Duodenal mucosa (tissue), 2 donors: Measurements from ENCODE around the gene EXOC2.

Experiments used
- H3K27ac ChIP-seq: one replicate; pipeline ENCODE4 v1.7.0; 2013; ENCODE audit warnings: low read depth, low read length
- H3K27me3 ChIP-seq, 2 donors: one replicate each; pipeline ENCODE4 v1.7.0; 2013; ENCODE audit warnings: low read length in 2 of 2, control low read depth in 1 of 2; ENCODE audit not compliant: insufficient read depth in 2 of 2, control insufficient read depth in 1 of 2
- H3K36me3 ChIP-seq, 2 donors: one replicate each; pipeline ENCODE4 v1.7.0; 2013; ENCODE audit warnings: low read length in 2 of 2, control low read depth in 1 of 2; ENCODE audit not compliant: insufficient read depth in 2 of 2, control insufficient read depth in 1 of 2
- H3K4me1 ChIP-seq, 2 donors: one replicate each; pipeline ENCODE4 v1.7.0; 2013; ENCODE audit warnings: low read length in 2 of 2, control low read depth in 1 of 2; ENCODE audit not compliant: insufficient read depth in 2 of 2, control insufficient read depth in 1 of 2
- H3K4me3 ChIP-seq, 2 donors: one replicate each; pipeline ENCODE4 v1.7.0; 2013; ENCODE audit warnings: low read length in 2 of 2, low read depth in 1 of 2
- H3K9ac ChIP-seq, 2 donors: one replicate each; pipeline ENCODE4 v1.7.0; 2013; ENCODE audit warnings: low read length in 2 of 2, low read depth in 1 of 2
- H3K9me3 ChIP-seq, 2 donors: one replicate each; pipeline ENCODE4 v1.7.0; 2013; ENCODE audit warnings: low read length in 2 of 2, control low read depth in 1 of 2; ENCODE audit not compliant: control insufficient read depth in 1 of 2

The EXOC2 gene

DNA sequence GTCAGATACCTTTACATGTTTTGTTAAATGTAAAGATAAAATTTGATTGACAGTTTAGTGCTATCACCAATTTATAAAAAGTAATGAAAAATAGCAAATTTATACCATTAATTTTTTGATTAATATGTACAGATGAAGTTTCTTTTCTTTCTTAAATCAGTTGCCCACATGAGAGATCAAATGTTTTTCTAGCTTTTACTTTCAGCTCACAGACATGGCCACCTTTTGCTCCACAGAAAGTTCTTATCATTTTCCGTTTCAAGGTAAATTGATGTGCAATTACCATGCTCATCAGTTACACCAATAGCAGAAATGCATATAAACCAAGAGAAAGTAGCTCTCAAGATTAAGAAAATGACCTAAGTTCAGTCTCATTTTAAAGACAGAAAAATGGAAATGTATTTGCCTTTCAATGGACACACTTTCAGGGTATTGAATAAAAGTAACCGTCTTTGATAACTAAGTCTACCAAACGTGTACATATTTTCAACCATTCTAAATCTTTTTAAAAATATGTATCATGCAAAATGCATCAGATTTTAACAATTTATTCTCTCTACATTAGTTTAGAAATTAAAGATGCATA is 16.6 kb upstream of the EXOC2 start:
- Histone ChIP-seq H3K9me3 (no peaks in the 10 kb centered on the region), H3K9ac (no peak overlapping the region), H3K27me3 (no peaks in the 10 kb centered on the region), H3K4me1 (peaks cover 6 to 17% of the 10 kb centered on the region in 2 donors), H3K36me3 (no peaks in the 10 kb centered on the region), H3K27ac (no peak overlapping the region), H3K4me3 (no peak overlapping the region)

DNA sequence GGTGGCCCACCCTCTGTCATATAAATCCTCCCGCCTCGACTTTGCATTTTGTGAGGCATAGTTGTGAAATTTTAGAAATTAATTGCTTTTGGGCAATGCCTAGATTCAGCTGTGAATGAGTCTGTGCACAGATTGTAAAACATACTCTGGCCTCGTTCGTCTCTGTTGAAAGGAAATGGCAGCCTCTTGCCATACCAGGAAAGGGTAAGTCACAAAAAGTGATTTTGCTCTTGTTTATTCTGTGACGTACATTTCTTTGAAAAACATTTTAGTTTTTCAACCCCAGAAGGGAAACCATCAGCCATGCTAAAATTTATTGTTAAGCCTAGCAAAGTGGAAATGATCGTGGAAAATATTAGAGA is 15.3 kb upstream of the EXOC2 start:
- Histone ChIP-seq H3K4me1 (peaks cover 6 to 17% of the 10 kb centered on the region in 2 donors), H3K9ac (no peak overlapping the region), H3K27ac (no peak overlapping the region)

DNA sequence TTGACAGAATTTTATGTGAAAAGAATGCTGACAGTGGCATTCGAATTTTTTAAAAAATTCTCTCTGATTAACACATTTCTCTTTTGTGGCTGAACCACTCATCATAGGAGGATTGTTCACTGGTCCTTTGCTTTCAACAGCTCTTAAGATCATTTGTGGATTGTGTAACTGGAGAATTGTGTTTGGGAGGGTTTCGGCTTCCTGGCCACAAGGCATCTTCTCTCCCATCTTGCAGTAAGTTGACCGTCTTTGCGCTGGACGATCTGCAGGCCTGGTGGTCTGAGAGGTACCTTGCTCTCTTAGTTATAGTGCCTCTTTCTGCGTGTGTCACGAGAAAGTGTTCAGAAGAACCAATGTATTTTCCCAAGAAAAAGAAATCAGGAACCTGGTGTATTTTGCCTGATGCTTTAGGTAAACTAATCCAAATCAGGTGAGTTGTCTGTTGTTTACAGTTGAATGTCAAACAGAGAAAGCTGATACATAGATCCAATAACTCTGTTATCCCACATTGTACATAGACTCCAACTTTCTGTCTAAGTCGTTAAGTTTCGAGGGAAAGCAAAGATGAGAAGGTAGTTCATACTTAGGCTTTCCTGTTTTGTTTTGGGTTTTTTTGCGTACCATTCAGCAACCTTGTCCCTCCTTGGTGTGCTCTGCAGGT is 14.8 kb upstream of the EXOC2 start:
- H3K36me3 ChIP-seq = no peaks in the 10 kb centered on the region
- H3K27me3 ChIP-seq = peaks cover 3 to 4% of the 10 kb centered on the region in 2 donors
- no peaks in the 10 kb centered on the region for H3K9me3 ChIP-seq
- no peak overlapping the region for H3K9ac ChIP-seq
- no peak overlapping the region for H3K4me3 ChIP-seq
- peaks cover 6 to 17% of the 10 kb centered on the region in 2 donors for H3K4me1 ChIP-seq
- H3K27ac ChIP-seq = no peak overlapping the region

More for the DNA sequence above, 15.3 kb upstream of the EXOC2 start:
- Histone ChIP-seq H3K4me3 (no peak overlapping the region), H3K27me3 (peaks cover 3 to 4% of the 10 kb centered on the region in 2 donors), H3K9me3 (no peaks in the 10 kb centered on the region), H3K36me3 (no peaks in the 10 kb centered on the region)

DNA sequence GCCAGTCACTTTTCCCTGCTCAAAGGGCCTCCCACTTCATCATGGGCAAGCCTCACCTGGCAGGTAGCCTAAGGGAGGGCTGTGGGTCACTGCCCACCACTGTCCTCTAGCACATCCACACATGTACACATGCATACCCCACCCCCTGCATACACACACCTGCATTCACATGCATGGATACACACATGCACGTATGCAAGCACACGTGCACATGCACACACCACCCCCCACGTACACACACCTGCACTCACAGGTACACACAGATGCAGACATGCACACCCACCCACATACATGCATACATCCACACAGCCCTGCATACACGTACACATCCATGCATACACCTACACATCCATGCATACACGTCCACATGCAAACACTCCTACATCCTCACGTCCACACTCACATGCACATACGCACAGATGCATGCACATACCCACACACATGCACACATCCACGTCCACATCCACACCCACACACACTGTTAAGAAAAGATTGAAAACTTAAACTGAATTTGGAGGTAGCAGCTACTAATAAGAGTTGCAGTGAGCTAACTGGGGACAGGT is 14.0 kb upstream of the EXOC2 start:
- Histone ChIP-seq H3K9ac (no peak overlapping the region), H3K27ac (no peak overlapping the region), H3K9me3 (no peaks in the 10 kb centered on the region), H3K36me3 (no peaks in the 10 kb centered on the region), H3K4me3 (no peak overlapping the region), H3K4me1 (peaks cover 6 to 17% of the 10 kb centered on the region in 2 donors), H3K27me3 (peaks cover 3 to 9% of the 10 kb centered on the region in 2 donors)

DNA sequence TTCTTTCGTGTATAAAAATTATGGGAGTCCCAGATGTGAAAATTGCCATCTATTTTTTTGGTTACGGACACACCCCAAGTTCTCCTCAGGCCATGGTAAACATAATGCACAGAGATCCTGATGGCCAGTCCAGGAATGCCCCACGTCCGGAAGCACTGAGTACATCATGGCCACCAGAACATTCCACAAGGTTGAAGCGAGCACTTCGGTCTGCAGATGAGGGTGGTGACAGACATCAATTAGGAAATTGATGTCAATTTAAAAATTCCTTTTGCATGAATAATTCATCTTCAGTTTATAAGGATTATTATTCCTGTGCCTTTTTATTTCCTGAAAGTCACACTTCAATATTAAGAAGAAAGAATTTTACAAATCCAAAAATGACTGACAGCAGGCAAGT is 13.2 kb upstream of the EXOC2 start:
- Histone ChIP-seq H3K36me3 (no peaks in the 10 kb centered on the region), H3K27ac (no peak overlapping the region), H3K9me3 (no peaks in the 10 kb centered on the region), H3K4me3 (no peak overlapping the region), H3K4me1 (peaks cover 0 to 10% of the 10 kb centered on the region in 2 donors), H3K27me3 (peaks cover 3 to 9% of the 10 kb centered on the region in 2 donors), H3K9ac (no peak overlapping the region)

DNA sequence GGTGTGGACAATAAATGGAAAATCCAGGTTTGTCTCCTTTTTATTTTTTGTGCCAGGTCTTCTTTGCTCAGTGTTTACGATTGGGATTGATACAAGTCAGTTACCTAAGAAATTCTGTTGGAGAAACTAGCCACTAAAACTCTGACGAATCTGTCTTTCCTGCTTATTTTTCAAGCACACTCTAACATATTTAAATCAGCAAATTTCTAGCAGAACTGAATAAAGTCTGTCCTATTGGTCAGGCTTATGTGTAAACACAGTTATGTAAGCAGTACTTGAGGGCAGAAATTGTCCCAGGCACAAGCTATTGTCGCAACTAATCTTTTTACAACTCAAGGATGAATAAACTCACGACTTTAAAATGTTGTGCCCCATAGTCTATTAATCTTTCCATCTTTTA is 12.1 kb upstream of the EXOC2 start:
- H3K9ac ChIP-seq = no peak overlapping the region
- H3K36me3 ChIP-seq = no peaks in the 10 kb centered on the region
- peaks cover 6 to 9% of the 10 kb centered on the region in 2 donors for H3K27me3 ChIP-seq
- no peak overlapping the region for H3K27ac ChIP-seq
- no peak overlapping the region for H3K4me3 ChIP-seq
- no peaks in the 10 kb centered on the region for H3K4me1 ChIP-seq
- H3K9me3 ChIP-seq = no peaks in the 10 kb centered on the region

DNA sequence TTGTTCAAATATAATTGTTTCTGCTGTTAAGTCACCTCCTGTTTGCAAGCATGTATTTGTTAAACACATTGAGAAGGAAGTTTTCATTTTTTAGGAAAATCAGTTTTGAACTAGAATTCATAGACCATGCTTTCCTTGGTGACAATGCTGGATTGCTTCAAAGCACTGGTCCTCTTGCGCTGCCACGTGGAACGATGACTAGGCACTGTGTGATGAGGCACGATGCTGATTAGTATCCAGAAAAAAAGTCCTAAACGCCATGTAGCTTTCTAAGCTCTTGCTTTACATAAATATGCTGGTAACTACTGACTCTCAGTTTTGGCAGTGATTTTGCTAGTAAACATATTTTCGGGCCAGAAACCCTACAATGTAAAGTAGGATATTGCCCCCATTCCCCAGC is 11.1 kb upstream of the EXOC2 start:
- H3K4me3 ChIP-seq = no peak overlapping the region
- no peaks in the 10 kb centered on the region for H3K9me3 ChIP-seq
- H3K27me3 ChIP-seq = peaks cover 8 to 9% of the 10 kb centered on the region in 2 donors
- no peak overlapping the region for H3K27ac ChIP-seq
- no peaks in the 10 kb centered on the region for H3K36me3 ChIP-seq
- H3K4me1 ChIP-seq = no peaks in the 10 kb centered on the region
- no peak overlapping the region for H3K9ac ChIP-seq

DNA sequence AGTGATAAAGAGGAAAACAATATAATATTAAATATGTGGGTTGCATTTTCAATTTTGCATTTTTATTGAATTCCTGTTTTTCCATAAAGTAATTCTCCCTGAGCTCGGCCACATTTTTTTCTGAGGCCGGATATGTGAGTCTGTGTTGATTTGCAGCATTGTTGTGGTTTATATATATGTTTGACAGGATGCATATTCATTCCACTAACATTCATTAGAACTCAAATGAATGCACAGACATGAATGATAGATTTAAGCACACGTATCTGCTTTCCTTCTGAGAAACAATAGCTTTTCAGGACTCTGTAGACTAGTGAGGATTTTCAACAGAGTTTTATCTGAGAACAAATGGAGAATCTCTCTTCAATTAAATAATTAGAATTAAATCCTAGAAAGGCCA is 10.6 kb upstream of the EXOC2 start:
- H3K36me3 ChIP-seq = no peaks in the 10 kb centered on the region
- H3K4me3 ChIP-seq = no peak overlapping the region
- H3K27me3 ChIP-seq = peaks cover 8 to 9% of the 10 kb centered on the region in 2 donors
- no peaks in the 10 kb centered on the region for H3K4me1 ChIP-seq
- no peak overlapping the region for H3K9ac ChIP-seq
- H3K9me3 ChIP-seq = no peaks in the 10 kb centered on the region
- no peak overlapping the region for H3K27ac ChIP-seq

DNA sequence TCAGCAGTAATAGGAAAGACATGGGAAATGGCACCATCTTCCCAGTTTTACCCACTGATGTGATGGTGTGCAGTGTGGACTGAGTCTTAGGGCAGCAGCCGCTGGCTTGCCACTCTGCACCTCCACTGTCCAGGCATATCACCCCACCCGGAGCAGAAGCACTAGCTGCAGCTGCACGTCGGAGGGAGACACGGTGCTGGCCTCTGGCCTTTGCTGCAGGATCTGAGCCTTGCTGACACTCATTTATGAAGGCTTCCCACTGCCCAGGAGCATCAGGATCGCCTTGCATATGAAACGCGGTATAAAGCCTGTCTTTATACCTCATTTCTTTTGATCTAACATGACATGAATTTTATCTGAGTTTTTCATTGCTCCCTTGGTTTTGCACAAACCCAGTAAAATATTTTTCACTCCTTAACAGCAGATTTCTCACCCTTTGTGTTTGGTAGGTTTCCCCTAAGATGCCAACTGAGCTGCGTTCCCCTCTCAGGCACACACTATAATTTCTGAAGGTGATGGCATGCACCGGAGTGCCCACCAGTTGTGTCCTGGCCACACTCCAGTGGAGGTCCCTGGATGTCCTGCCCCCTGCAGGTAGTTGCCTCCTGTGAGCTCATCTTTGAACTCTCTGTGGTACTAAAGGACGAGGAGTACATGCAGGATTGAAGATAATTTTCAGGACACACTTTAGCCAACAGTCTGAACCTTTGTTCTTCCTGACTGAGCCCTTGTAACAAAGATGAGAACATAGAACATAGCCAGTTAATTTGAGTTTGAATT is 9.0 kb upstream of the EXOC2 start:
- Histone ChIP-seq H3K36me3 (no peaks in the 10 kb centered on the region), H3K4me3 (no peak overlapping the region), H3K9me3 (no peaks in the 10 kb centered on the region), H3K27me3 (peaks cover 8 to 9% of the 10 kb centered on the region in 2 donors), H3K27ac (no peak overlapping the region), H3K4me1 (no peaks in the 10 kb centered on the region), H3K9ac (no peak overlapping the region)

DNA sequence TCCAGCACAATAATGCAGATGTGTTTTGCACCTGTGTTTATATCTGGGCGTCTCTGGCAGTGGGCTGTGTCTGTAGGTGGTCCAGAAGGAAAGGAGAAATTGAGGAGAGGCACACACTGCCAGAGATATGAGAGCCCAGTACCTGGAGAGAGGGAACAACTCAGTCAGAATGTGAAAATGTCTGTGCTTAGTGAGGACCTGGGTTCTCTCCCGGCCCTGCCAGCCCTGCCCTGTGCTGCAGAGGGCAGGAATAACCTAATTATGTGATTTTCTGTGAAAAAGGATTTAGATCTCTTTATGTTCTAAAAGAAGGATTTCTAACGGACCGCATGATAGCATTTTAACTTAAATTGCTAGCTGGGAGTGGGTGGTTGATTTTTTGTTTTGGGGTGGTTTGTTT is 8.3 kb upstream of the EXOC2 start:
- Histone ChIP-seq H3K27ac (no peak overlapping the region), H3K27me3 (peaks cover 8 to 9% of the 10 kb centered on the region in 2 donors), H3K9me3 (no peaks in the 10 kb centered on the region), H3K36me3 (no peaks in the 10 kb centered on the region), H3K9ac (no peak overlapping the region), H3K4me1 (no peaks in the 10 kb centered on the region), H3K4me3 (no peak overlapping the region)
